BLaER1 treated with 17β-estradiol and CSF1 and Interleukin-3, amounts not matched to agents 10 nM and 100 nM (cell line): ENCODE measurements around the gene MDFI.

Experiments used
- H3K27ac ChIP-seq, 11 experiments: shearing (Covaris generic); formaldehyde crosslinking; 2 replicates each; pipeline ENCODE4 v1.8.1; 2022
- H3K27me3 ChIP-seq, 11 experiments: shearing (Covaris generic); formaldehyde crosslinking; 2 replicates each; pipeline ENCODE4 v1.8.1; 2022
- H3K36me3 ChIP-seq, 11 experiments: shearing (Covaris generic); formaldehyde crosslinking; 2 replicates each; pipeline ENCODE4 v1.8.1; 2022
- H3K4me1 ChIP-seq, 10 experiments: shearing (Covaris generic); formaldehyde crosslinking; 2 replicates each; pipeline ENCODE4 v1.8.1; 2022
- H3K4me2 ChIP-seq, 11 experiments: shearing (Covaris generic); formaldehyde crosslinking; 2 replicates each; pipeline ENCODE4 v1.8.1; 2022
- H3K4me3 ChIP-seq, 10 experiments: shearing (Covaris generic); formaldehyde crosslinking; 2 replicates each; pipeline ENCODE4 v1.8.1; 2022
- H3K9ac ChIP-seq, 11 experiments: shearing (Covaris generic); formaldehyde crosslinking; 2 replicates each; pipeline ENCODE4 v1.8.1; 2022
- H3K9me3 ChIP-seq, 11 experiments: shearing (Covaris generic); formaldehyde crosslinking; replicated peaks in 1 of 11; 2 replicates each; pipeline ENCODE4 v1.8.1; 2022
- H4K20me1 ChIP-seq, 11 experiments: shearing (Covaris generic); formaldehyde crosslinking; 2 replicates each; pipeline ENCODE4 v1.8.1; 2022
- Cebpa-rat ChIP-seq, 11 experiments: shearing (Covaris generic); IDR thresholded peaks; 2 replicates each; pipeline ENCODE4 v1.8.1; 2022

MDFI gene

GRCh38 chr6:41683523-41684310, 45.4 kb downstream of the MDFI start:
- Histone ChIP-seq H3K27ac (peak overlapping the region in 9 of 11 experiments; percentile 19 to 56 (median 44); a peak in 14 of 22 replicates), H3K4me2 (peak overlapping the region; percentile 73 to 92 (median 82)), H3K9me3 (no peaks in the 10 kb centered on the region), H3K9ac (peak overlapping the region; percentile 30 to 70 (median 61); a peak in 18 of 22 replicates), H4K20me1 (peaks cover 5 to 88% (median 28%) of the 10 kb centered on the region in 11 experiments; a peak in 15 of 22 replicates), H3K4me1 (peaks cover 25 to 33% (median 27%) of the 10 kb centered on the region in 10 experiments), H3K4me3 (peak overlapping the region in 7 of 10 experiments; percentile 4 to 53 (median 30); a peak in 9 of 20 replicates), H3K27me3 (no peaks in the 10 kb centered on the region), H3K36me3 (peaks cover 44 to 50% (median 49%) of the 10 kb centered on the region in 11 experiments)
- no peak for TF ChIP-seq Cebpa-rat (IDR thresholded peaks at IDR 0.05)

- Histone ChIP-seq H3K9me3 (no peaks in the 10 kb centered on the region), H3K27ac (peak overlapping the region in 8 of 11 experiments; percentile 10 to 56 (median 32); a peak in 7 of 22 replicates), H3K4me3 (no peak overlapping the region), H3K4me2 (peak overlapping the region; percentile 73 to 92 (median 82); a peak in 18 of 22 replicates), H4K20me1 (peaks cover 5 to 89% (median 31%) of the 10 kb centered on the region in 11 experiments; a peak in 15 of 22 replicates), H3K27me3 (no peaks in the 10 kb centered on the region), H3K36me3 (peaks cover 52 to 58% (median 57%) of the 10 kb centered on the region in 11 experiments), H3K4me1 (peaks cover 25 to 33% (median 27%) of the 10 kb centered on the region in 10 experiments), H3K9ac (peak overlapping the region in 10 of 11 experiments; percentile 6 to 65 (median 44); a peak in 10 of 22 replicates)
- TF ChIP-seq Cebpa-rat (IDR thresholded peaks at IDR 0.05) = no peak
These were observed 46.3 kb downstream of the MDFI start for GRCh38 chr6:41684311-41685180.

- Histone ChIP-seq H3K4me2 (no peak overlapping the region), H4K20me1 (peaks cover 5 to 89% (median 37%) of the 10 kb centered on the region in 11 experiments; a peak in 16 of 22 replicates), H3K9ac (no peak overlapping the region), H3K4me3 (no peak overlapping the region), H3K27me3 (no peaks in the 10 kb centered on the region), H3K4me1 (peaks cover 25 to 33% (median 27%) of the 10 kb centered on the region in 10 experiments), H3K36me3 (peaks cover 64 to 70% (median 70%) of the 10 kb centered on the region in 11 experiments), H3K27ac (no peak overlapping the region), H3K9me3 (no peaks in the 10 kb centered on the region)
- TF ChIP-seq Cebpa-rat (IDR thresholded peaks at IDR 0.05) = no peak
These were observed 47.5 kb downstream of the MDFI start for GRCh38 chr6:41685641-41686380.

GRCh38 chr6:41687501-41688175, 49.4 kb downstream of the MDFI start:
- TF ChIP-seq Cebpa-rat (IDR thresholded peaks at IDR 0.05) = no peak
- Histone ChIP-seq H3K9ac (no peak overlapping the region; a peak in 1 of 22 replicates), H3K4me1 (peaks cover 17 to 24% (median 19%) of the 10 kb centered on the region in 10 experiments), H3K4me3 (no peak overlapping the region), H4K20me1 (peaks cover 11 to 100% (median 56%) of the 10 kb centered on the region in 11 experiments; a peak in 18 of 22 replicates), H3K4me2 (no peak overlapping the region), H3K27ac (no peak overlapping the region), H3K36me3 (peaks cover 80 to 89% (median 87%) of the 10 kb centered on the region in 11 experiments), H3K9me3 (no peaks in the 10 kb centered on the region), H3K27me3 (no peaks in the 10 kb centered on the region)

- peaks cover 11 to 18% (median 13%) of the 10 kb centered on the region in 10 experiments for H3K4me1 ChIP-seq
- H3K27me3 ChIP-seq = no peaks in the 10 kb centered on the region
- H3K36me3 ChIP-seq = peaks cover 80 to 94% (median 88%) of the 10 kb centered on the region in 11 experiments
- H3K9ac ChIP-seq = peak overlapping the region in 2 of 11 experiments; percentile 10 to 18; a peak in 2 of 22 replicates
- no peak overlapping the region for H3K4me2 ChIP-seq
- no peak overlapping the region for H3K4me3 ChIP-seq
- no peak for TF ChIP-seq Cebpa-rat (IDR thresholded peaks at IDR 0.05)
- H3K27ac ChIP-seq = no peak overlapping the region
- H3K9me3 ChIP-seq = no peaks in the 10 kb centered on the region
- peaks cover 15 to 100% (median 60%) of the 10 kb centered on the region in 11 experiments; a peak in 18 of 22 replicates for H4K20me1 ChIP-seq
These were observed 50.1 kb downstream of the MDFI start for GRCh38 chr6:41688256-41688965.

GRCh38 chr6:41689171-41690008, 51.1 kb downstream of the MDFI start:
- TF ChIP-seq Cebpa-rat (IDR thresholded peaks at IDR 0.05) = no peak
- H3K9ac ChIP-seq = peak overlapping the region in 2 of 11 experiments; percentile 10 to 18; a peak in 1 of 22 replicates
- H3K4me3 ChIP-seq = no peak overlapping the region
- H4K20me1 ChIP-seq = peaks cover 18 to 100% (median 63%) of the 10 kb centered on the region in 11 experiments; a peak in 18 of 22 replicates
- H3K9me3 ChIP-seq = no peaks in the 10 kb centered on the region
- H3K4me2 ChIP-seq = no peak overlapping the region
- no peak overlapping the region for H3K27ac ChIP-seq
- H3K36me3 ChIP-seq = peaks cover 79 to 89% (median 82%) of the 10 kb centered on the region in 11 experiments
- peaks cover 6 to 16% (median 12%) of the 10 kb centered on the region in 10 experiments for H3K4me1 ChIP-seq
- H3K27me3 ChIP-seq = no peaks in the 10 kb centered on the region
